GM06990 (cell line): ENCODE data around the gene HNRNPDL.
"Not testable (repeated sequence)": the region's sequence is repeated elsewhere in the genome, so short reads cannot be mapped to it uniquely, and the experiment has no call there.

Experiments used
- DNase-seq: peaks from one replicate; pipeline ENCODE4 v3.0.0-alpha.2; 2011; ENCODE audit not compliant: insufficient read length; ENCODE audit errors: extremely low read depth
- H3K27me3 ChIP-seq: replicated peaks from 2 replicates; pipeline ENCODE4 v1.6.0; 2011; ENCODE audit warnings: low read length; ENCODE audit not compliant: control insufficient read depth, insufficient read depth
- H3K36me3 ChIP-seq: 2 replicates; pipeline ENCODE4 v1.5.1; 2011; ENCODE audit warnings: low read length; ENCODE audit not compliant: control insufficient read depth, insufficient read depth
- H3K4me3 ChIP-seq: replicated peaks from 2 replicates; pipeline ENCODE4 v1.5.1; 2011; ENCODE audit warnings: low read depth, mild to moderate bottlenecking, control low read depth, low read length
- CTCF ChIP-seq: IDR thresholded peaks from 2 replicates; pipeline ENCODE4 v1.5.1; 2011; ENCODE audit warnings: low read length, control low read depth, mild to moderate bottlenecking, inconsistent platforms; ENCODE audit not compliant: insufficient read depth, poor library complexity, severe bottlenecking

Gene HNRNPDL

GRCh38 chr4:82403725-82404124 is 26.5 kb downstream of the HNRNPDL start:
- no peak for TF ChIP-seq CTCF
- no peaks in the 10 kb centered on the region for H3K36me3 ChIP-seq

GRCh38 chr4:82402196-82402775 is 28.0 kb downstream of the HNRNPDL start:
- DNase-seq, result no peak
- Histone ChIP-seq H3K4me3 (no peak overlapping the region), H3K36me3 (no peaks in the 10 kb centered on the region), H3K27me3 (no peaks in the 10 kb centered on the region)
- no peak for TF ChIP-seq CTCF

More at GRCh38 chr4:82403725-82404124, 26.5 kb downstream of the HNRNPDL start:
- DNase-seq, result no peak
- Histone ChIP-seq H3K4me3 (no peak overlapping the region), H3K27me3 (no peaks in the 10 kb centered on the region)

- DNase-seq, result no peak
- Histone ChIP-seq H3K27me3 (no peaks in the 10 kb centered on the region), H3K36me3 (no peaks in the 10 kb centered on the region), H3K4me3 (no peak overlapping the region)
- TF ChIP-seq CTCF, result no peak
These were observed 28.7 kb downstream of the HNRNPDL start for GRCh38 chr4:82401600-82401999.

GRCh38 chr4:82398263-82398662 is 32.0 kb downstream of the HNRNPDL start:
- Histone ChIP-seq H3K4me3 (no peak overlapping the region), H3K36me3 (no peaks in the 10 kb centered on the region), H3K27me3 (no peaks in the 10 kb centered on the region)
- no peak for DNase-seq
- TF ChIP-seq CTCF, result no peak

GRCh38 chr4:82397527-82397926 is 32.7 kb downstream of the HNRNPDL start:
- no peak for TF ChIP-seq CTCF
- Histone ChIP-seq H3K36me3 (no peaks in the 10 kb centered on the region), H3K4me3 (no peak overlapping the region), H3K27me3 (no peaks in the 10 kb centered on the region)
- no peak for DNase-seq

GRCh38 chr4:82394896-82395295 is 35.4 kb downstream of the HNRNPDL start:
- H3K4me3 ChIP-seq, result no peak overlapping the region
- no peak for TF ChIP-seq CTCF
- no peaks in the 10 kb centered on the region for H3K36me3 ChIP-seq
- no peak for DNase-seq
- no peaks in the 10 kb centered on the region for H3K27me3 ChIP-seq

- not testable (repeated sequence) for H3K36me3 ChIP-seq, DNase-seq, H3K4me3 ChIP-seq, H3K27me3 ChIP-seq
These were observed 40.2 kb downstream of the HNRNPDL start for GRCh38 chr4:82390061-82390460.
